ENCODE data around the gene TMEM232. TPM values are rescaled to one million over a fixed set of nuclear protein-coding genes. Genes with fewer than 3 reads are reported as not detected.

TMEM232 gene
- total RNA-seq (2021; ENCODE audit: unreplicated experiment) (0.21 TPM), Bru-seq, nascent RNA (percentile 16 among the genes with signal in this experiment), BruChase-seq, experiment 1, labeled RNA remaining after a 2-hour chase (percentile 18 among the genes with signal in this experiment), BruChase-seq, experiment 2, labeled RNA remaining after a 6-hour chase (percentile 15 among the genes with signal in this experiment)
- polyA plus RNA-seq (2012; ENCODE audit: insufficient read length) = not detected
- long read RNA-seq = 0 reads

GRCh38 chr5:110726249-110727024, at the start of gene TMEM232:
Gene TMEM232 (minus strand): TSS chr5:110726671. CDS start chr5:110667352, 59,319 bp downstream.
- in situ Hi-C loops (cut with HindIII; ENCODE audit: low pct_unique_long_range_greater_than_20kb, low sequenced_read_pairs) = no loop called here
- Histone ChIP-seq H3K9me3 (ENCODE audit: control insufficient read depth, insufficient read depth, low read depth, low read length) (no peaks in the 10 kb centered on the region), H3K36me3 (ENCODE audit: control insufficient read depth, insufficient read depth, low read length) (no peaks in the 10 kb centered on the region), H3K4me3 (ENCODE audit: low read depth in 2 of 2, low read length in 2 of 2) (peak within 1 kb of the TSS; percentile 54 to 81), H3K27ac (ENCODE audit: low read length) (no peak within 1 kb of the TSS), H3K4me1 (ENCODE audit: control insufficient read depth, insufficient read depth, low read length) (no peaks in the 10 kb centered on the region), H3K27me3 (ENCODE audit: control insufficient read depth, insufficient read depth, low read length) (peaks cover 2% of the 10 kb centered on the region; the same call in 1 of the 2 replicates)
- TF ChIP-seq CTCF (IDR thresholded peaks at IDR 0.05) (no peak), TCF7L2 (IDR thresholded peaks at IDR 0.05; ENCODE audit: low read depth, low read length) (no peak), REST (IDR thresholded peaks at IDR 0.05; ENCODE audit: insufficient read depth in 1 of 2, low read depth in 2 of 2, low read length in 1 of 2) (no peak), POLR2AphosphoS5 (IDR thresholded peaks at IDR 0.05; ENCODE audit: low read depth, low read length) (no peak), SIN3A (IDR thresholded peaks at IDR 0.05; ENCODE audit: borderline replicate concordance, insufficient read depth, low read depth, low read length) (no peak)
- DNase-seq (ENCODE audit: low read depth, low spot score) (peak; percentile 66), ATAC-seq (peak; percentile 99)
- BruUV-seq (replicated peaks) = no TSS peak
- intact Hi-C loops (cut with micrococcal nuclease; ENCODE audit: unreplicated experiment) = no loop called here
- ChIA-PET POLR2A (no interaction called here), CTCF (interaction anchor here (0.7 kb wide), 1 partner anchor 998 kb away, joined by 3 read pairs; no protein-coding TSS in a partner anchor)

GRCh38 chr5:110770286-110770685, 43.8 kb upstream of the TMEM232 start:
- H3K4me3 ChIP-seq (ENCODE audit: low read depth in 2 of 2, low read length in 2 of 2) = no peak overlapping the region
- H3K27me3 ChIP-seq (ENCODE audit: control insufficient read depth, insufficient read depth, low read length) = no peaks in the 10 kb centered on the region
- in situ Hi-C loops (cut with HindIII; ENCODE audit: low pct_unique_long_range_greater_than_20kb, low sequenced_read_pairs) = no loop called here
- intact Hi-C loops (cut with micrococcal nuclease; ENCODE audit: unreplicated experiment) = no loop called here
- ATAC-seq (no peak), DNase-seq (ENCODE audit: low read depth, low spot score) (no peak)
- no peaks in the 10 kb centered on the region for H3K36me3 ChIP-seq (ENCODE audit: control insufficient read depth, insufficient read depth, low read length)
- BruUV-seq (replicated peaks) = no TSS peak
- TF ChIP-seq SIN3A (IDR thresholded peaks at IDR 0.05; ENCODE audit: borderline replicate concordance, insufficient read depth, low read depth, low read length) (no peak), POLR2AphosphoS5 (IDR thresholded peaks at IDR 0.05; ENCODE audit: low read depth, low read length) (no peak), REST (IDR thresholded peaks at IDR 0.05; ENCODE audit: insufficient read depth in 1 of 2, low read depth in 2 of 2, low read length in 1 of 2) (no peak), TCF7L2 (IDR thresholded peaks at IDR 0.05; ENCODE audit: low read depth, low read length) (no peak), CTCF (IDR thresholded peaks at IDR 0.05) (no peak)
- no peaks in the 10 kb centered on the region for H3K9me3 ChIP-seq (ENCODE audit: control insufficient read depth, insufficient read depth, low read depth, low read length)
- H3K4me1 ChIP-seq (ENCODE audit: control insufficient read depth, insufficient read depth, low read length) = no peaks in the 10 kb centered on the region
- ChIA-PET POLR2A (no interaction called here), CTCF (no interaction called here)
- no peak overlapping the region for H3K27ac ChIP-seq (ENCODE audit: low read length)

Measured in Panc1 (cell line).